ENCODE measurements around the gene STAU1. TPM values are rescaled to one million over a fixed set of nuclear protein-coding genes. Genes with fewer than 3 reads are reported as not detected.

The STAU1 gene
- total and polyA plus RNA-seq, 2 experiments from 2014 or later: 62.6 to 70.1 TPM

- Histone ChIP-seq H3K36me3 (peaks cover 76% of the 10 kb centered on the region), H3K4me1 (ENCODE audit: low read depth) (no peaks in the 10 kb centered on the region), H3K27ac (no peak overlapping the region), H3K4me3 (no peak overlapping the region), H3K9me3 (ENCODE audit: low read depth) (no peaks in the 10 kb centered on the region), H3K27me3 (no peaks in the 10 kb centered on the region)
- no peak for DNase-seq (ENCODE audit: low read depth in 1 of 2, low spot score in 1 of 2)
- no peak for TF ChIP-seq CTCF (IDR thresholded peaks at IDR 0.05; ENCODE audit: low read depth, low read length)
Observed at GRCh38 chr20:49074521-49074920, 113.6 kb downstream of the STAU1 start.

Other genes starting within 250 kb of the STAU1 start
- 50.3 and 54.7 TPM in 2 replicates for gene CSE1L, start 142.0 kb downstream of the STAU1 start, total RNA-seq
- gene CSE1L, start 142.0 kb downstream of the STAU1 start, polyA plus RNA-seq: 78.9 and 101 TPM in 2 replicates
- 19.4 and 25.3 TPM in 2 replicates for gene DDX27, start 31.1 kb upstream of the STAU1 start, total RNA-seq
- 27.8 and 35.5 TPM in 2 replicates for gene DDX27, start 31.1 kb upstream of the STAU1 start, polyA plus RNA-seq
- gene ZNFX1, start 89.7 kb upstream of the STAU1 start, total RNA-seq: 5.9 and 8.2 TPM in 2 replicates
- gene ZNFX1, start 89.7 kb upstream of the STAU1 start, polyA plus RNA-seq: 5.0 and 6.2 TPM in 2 replicates

Data from cardiac muscle cell (in vitro differentiated cells and primary cell).